Measurements from ENCODE around the gene KLHL5.

The KLHL5 gene

GRCh38 chr4:39170301-39170700 is 108.3 kb downstream of the KLHL5 start:
- no peak overlapping the region for H3K4me3 ChIP-seq (ENCODE audit: severe bottlenecking)
- H3K27me3 ChIP-seq (ENCODE audit: insufficient read depth, poor library complexity, severe bottlenecking) = no peaks in the 10 kb centered on the region
- no peak for TF ChIP-seq CTCF (IDR thresholded peaks at IDR 0.05; ENCODE audit: poor library complexity, severe bottlenecking)
- H3K9me3 ChIP-seq (ENCODE audit: severe bottlenecking) = no peaks in the 10 kb centered on the region
- H3K27ac ChIP-seq (ENCODE audit: poor library complexity, severe bottlenecking) = no peak overlapping the region
- ATAC-seq (ENCODE audit: low read depth) (no peak), DNase-seq (ENCODE audit: low spot score) (no peak)
- H3K4me1 ChIP-seq (ENCODE audit: insufficient read depth, poor library complexity, severe bottlenecking) = no peaks in the 10 kb centered on the region
- no peaks in the 10 kb centered on the region for H3K36me3 ChIP-seq (ENCODE audit: low read depth)

All from RWPE2 (cell line).